Vagina (tissue), 2 donors: ENCODE results near the gene DENND2A.

ENCODE experiments used
- POLR2A ChIP-seq, 2 donors: fragments of 450-650 bp; IDR thresholded peaks; one replicate each; pipeline ENCODE4 v1.6.1; 2017; ENCODE audit warnings: antibody characterized with exemption in 2 of 2, mild to moderate bottlenecking in 2 of 2, moderate library complexity in 2 of 2
- TF ChIP-seq, protein P1 (sequence below), 3 experiments: fragments of 450-650 bp in 2 of 3; fragments of 200-600 bp in 1 of 3; sonication (generic) in 1 of 3; IDR thresholded peaks; one replicate each; pipeline ENCODE4 v1.5.1; 2017 to 2019; ENCODE audit warnings: antibody characterized with exemption in 3 of 3, mild to moderate bottlenecking in 2 of 3, moderate library complexity in 2 of 3

DNA sequence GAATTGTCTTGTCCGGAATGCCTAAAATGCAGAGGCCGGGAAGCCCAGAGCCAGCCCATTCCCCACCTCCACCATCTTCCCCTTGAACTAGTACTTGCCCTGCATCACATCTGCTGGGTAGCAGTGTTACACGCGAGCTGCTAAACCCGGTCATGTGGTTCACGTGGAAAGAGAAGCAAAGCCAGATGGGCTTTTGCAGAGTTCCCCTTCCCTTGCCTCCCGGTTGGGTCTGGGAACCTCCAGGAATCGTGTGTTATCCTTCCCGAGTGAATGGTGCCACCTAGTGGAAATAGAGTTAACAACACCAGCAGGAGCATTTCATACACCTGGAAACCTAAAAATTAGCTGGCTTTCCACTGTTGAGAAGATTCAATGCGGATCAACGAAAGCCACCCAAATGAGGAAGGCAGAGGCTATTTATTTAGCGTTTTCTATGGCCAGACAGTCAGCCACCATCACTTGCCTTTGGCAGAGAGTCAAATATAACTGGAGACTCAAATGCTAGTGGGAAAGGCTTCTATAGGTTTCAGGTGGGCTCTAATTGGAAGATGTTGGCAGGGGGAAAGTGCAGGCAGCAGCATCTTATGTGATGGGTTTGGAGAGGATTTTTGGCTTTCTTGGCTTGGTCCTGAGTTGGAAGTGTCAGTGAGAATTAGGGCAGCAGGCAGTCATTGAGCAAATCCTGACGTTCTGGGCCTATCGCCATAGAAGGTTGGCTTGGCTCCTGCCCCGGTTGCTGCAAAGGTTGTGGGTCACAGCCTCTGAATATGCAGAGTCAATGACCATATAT, 12.9 kb upstream of the DENND2A start:
- TF ChIP-seq, protein P1, sequence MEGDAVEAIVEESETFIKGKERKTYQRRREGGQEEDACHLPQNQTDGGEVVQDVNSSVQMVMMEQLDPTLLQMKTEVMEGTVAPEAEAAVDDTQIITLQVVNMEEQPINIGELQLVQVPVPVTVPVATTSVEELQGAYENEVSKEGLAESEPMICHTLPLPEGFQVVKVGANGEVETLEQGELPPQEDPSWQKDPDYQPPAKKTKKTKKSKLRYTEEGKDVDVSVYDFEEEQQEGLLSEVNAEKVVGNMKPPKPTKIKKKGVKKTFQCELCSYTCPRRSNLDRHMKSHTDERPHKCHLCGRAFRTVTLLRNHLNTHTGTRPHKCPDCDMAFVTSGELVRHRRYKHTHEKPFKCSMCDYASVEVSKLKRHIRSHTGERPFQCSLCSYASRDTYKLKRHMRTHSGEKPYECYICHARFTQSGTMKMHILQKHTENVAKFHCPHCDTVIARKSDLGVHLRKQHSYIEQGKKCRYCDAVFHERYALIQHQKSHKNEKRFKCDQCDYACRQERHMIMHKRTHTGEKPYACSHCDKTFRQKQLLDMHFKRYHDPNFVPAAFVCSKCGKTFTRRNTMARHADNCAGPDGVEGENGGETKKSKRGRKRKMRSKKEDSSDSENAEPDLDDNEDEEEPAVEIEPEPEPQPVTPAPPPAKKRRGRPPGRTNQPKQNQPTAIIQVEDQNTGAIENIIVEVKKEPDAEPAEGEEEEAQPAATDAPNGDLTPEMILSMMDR (IDR thresholded peaks at IDR 0.05) = peak; percentile 62 to 84 (median 79)
- no peak for TF ChIP-seq POLR2A (IDR thresholded peaks at IDR 0.05)
